ENCODE measurements around the gene ARID1B.
A peak's percentile ranks its signal among the peaks of the same experiment; 100 is the strongest.

Gene ARID1B

GRCh38 chr6:156776840-156777576, at the start of gene ARID1B:
Gene ARID1B, plus strand, starts transcription at chr6:156777378. Its CDS starts 303 bp downstream, at chr6:156777681.
- DNase-seq = peak; percentile 86

GRCh38 chr6:156727715-156728385, 49.3 kb upstream of the ARID1B start:
- no peak for DNase-seq

- DNase-seq = no peak
Measured at GRCh38 chr6:156729248-156729647, 47.9 kb upstream of the ARID1B start.

GRCh38 chr6:156731396-156731795, 45.8 kb upstream of the ARID1B start:
- no peak for DNase-seq

- no peak for DNase-seq
Measured at GRCh38 chr6:156735751-156736150, 41.4 kb upstream of the ARID1B start.

GRCh38 chr6:156740604-156741003, 36.6 kb upstream of the ARID1B start:
- no peak for DNase-seq

GRCh38 chr6:156741287-156742073, 35.7 kb upstream of the ARID1B start:
- no peak for DNase-seq

GRCh38 chr6:156747715-156748114, 29.5 kb upstream of the ARID1B start:
- no peak for DNase-seq

- DNase-seq = no peak
Measured at GRCh38 chr6:156748504-156748903, 28.7 kb upstream of the ARID1B start.

GRCh38 chr6:156752666-156753301, 24.4 kb upstream of the ARID1B start:
- DNase-seq = no peak

GRCh38 chr6:156756630-156757610, 20.3 kb upstream of the ARID1B start:
- no peak for DNase-seq

GRCh38 chr6:156757849-156758248, 19.3 kb upstream of the ARID1B start:
- DNase-seq = no peak

GRCh38 chr6:156760377-156760776, 16.8 kb upstream of the ARID1B start:
- no peak for DNase-seq

GRCh38 chr6:156762547-156762946, 14.6 kb upstream of the ARID1B start:
- no peak for DNase-seq

- DNase-seq = no peak
Measured at GRCh38 chr6:156765117-156765516, 12.1 kb upstream of the ARID1B start.

- no peak for DNase-seq
Measured at GRCh38 chr6:156767603-156768467, 9.3 kb upstream of the ARID1B start.

- DNase-seq = no peak
Measured at GRCh38 chr6:156771047-156771446, 6.1 kb upstream of the ARID1B start.

GRCh38 chr6:156771761-156772160, 5.4 kb upstream of the ARID1B start:
- DNase-seq = no peak

- no peak for DNase-seq
Measured at GRCh38 chr6:156773476-156773875, 3.7 kb upstream of the ARID1B start.

- DNase-seq = no peak
Measured at GRCh38 chr6:156773935-156774852, 3.0 kb upstream of the ARID1B start.

Measured in CD4-positive, alpha-beta T cell treated with Interleukin-10 for 1 hour (primary cell).